SK-N-SH (cell line): Measurements from ENCODE around the gene NFYA. TPM values are rescaled to one million over a fixed set of nuclear protein-coding genes. Genes with fewer than 3 reads are reported as not detected.

ENCODE experiments used
- CTCF ChIA-PET: fragments of 300-600, 350-600 bp; formaldehyde crosslinking; extraction: SDS; loops from one replicate; lab custom pipeline; 2021; lab: Yijun Ruan, JAX
- POLR2A ChIA-PET: fragments of 350-600 bp; sonication (Branson Sonifier 250); formaldehyde crosslinking; extraction: SDS; loops from one replicate; lab custom pipeline; 2020; ENCODE audit warnings: antibody characterized with exemption, inconsistent platforms; lab: Yijun Ruan, JAX
- DNase-seq: peaks from one replicate; pipeline ENCODE4 v3.0.0; 2012
- H2AFZ ChIP-seq: fragments of 200-600 bp; sonication (generic); 2 replicates; pipeline ENCODE4 v1.8.1; 2016; ENCODE audit warnings: antibody characterized with exemption, mild to moderate bottlenecking, low read depth
- H3F3A ChIP-seq: fragments of 200-600 bp; sonication (generic); replicated peaks from 2 replicates; pipeline ENCODE3; 2016; ENCODE audit warnings: antibody characterized with exemption, mild to moderate bottlenecking; ENCODE audit not compliant: insufficient read depth
- H3K27ac ChIP-seq, 2 experiments: fragments of 200-500 bp in 1 of 2; fragments of 200-600 bp in 1 of 2; sonication (Bioruptor generic) in 1 of 2; sonication (generic), shearing (Covaris generic) in 1 of 2; 2 replicates each; pipeline versions ENCODE4 v1.5.1 to v1.6.1; 2014 to 2016; ENCODE audit warnings: low read depth in 2 of 2, inconsistent platforms in 1 of 2, low read length in 1 of 2, mild to moderate bottlenecking in 1 of 2, mixed read lengths in 1 of 2
- H3K27me3 ChIP-seq: fragments of 200-600 bp; sonication (generic), shearing (Covaris generic); 2 replicates; pipeline ENCODE4 v1.6.1; 2016; ENCODE audit warnings: mixed run types; ENCODE audit not compliant: insufficient read depth
- H3K36me3 ChIP-seq, 2 experiments: fragments of 200-500 bp in 1 of 2; fragments of 200-600 bp in 1 of 2; sonication (Bioruptor generic) in 1 of 2; sonication (generic) in 1 of 2; replicated peaks in 1 of 2; 2 replicates each; pipeline versions ENCODE3 to v1.5.1; 2014 to 2016; ENCODE audit warnings: low read length in 1 of 2, mild to moderate bottlenecking in 1 of 2; ENCODE audit not compliant: insufficient read depth in 2 of 2, control insufficient read depth in 1 of 2
- H3K4me1 ChIP-seq, 2 experiments: fragments of 200-500 bp in 1 of 2; fragments of 200-600 bp in 1 of 2; sonication (Bioruptor generic) in 1 of 2; sonication (generic), shearing (Covaris generic) in 1 of 2; 2 replicates each; pipeline versions ENCODE4 v1.5.1 to v1.6.1; 2014 to 2016; ENCODE audit warnings: low read depth in 1 of 2, low read length in 1 of 2, mixed run types in 1 of 2; ENCODE audit not compliant: insufficient read depth in 2 of 2, control insufficient read depth in 1 of 2
- H3K4me2 ChIP-seq: fragments of 200-600 bp; sonication (generic), shearing (Covaris generic); 2 replicates; pipeline ENCODE4 v1.6.1; 2017; ENCODE audit warnings: mixed run types
- H3K4me3 ChIP-seq, 2 experiments: fragments of 200-500 bp in 1 of 2; fragments of 200-600 bp in 1 of 2; sonication (Bioruptor generic) in 1 of 2; sonication (generic), shearing (Covaris generic) in 1 of 2; 2 replicates each; pipeline versions ENCODE4 v1.5.1 to v1.8.1; 2014 to 2016; ENCODE audit warnings: low read depth in 2 of 2, inconsistent platforms in 1 of 2, low read length in 1 of 2, mild to moderate bottlenecking in 1 of 2, mixed read lengths in 1 of 2, moderate library complexity in 1 of 2
- H3K79me2 ChIP-seq: fragments of 200-600 bp; sonication (generic); 2 replicates; pipeline ENCODE4 v1.8.1; 2017; ENCODE audit warnings: mild to moderate bottlenecking; ENCODE audit not compliant: insufficient read depth
- H3K9ac ChIP-seq: fragments of 200-600 bp; sonication (generic); 2 replicates; pipeline ENCODE4 v1.6.1; 2017; ENCODE audit warnings: mixed run types
- H3K9me2 ChIP-seq: fragments of 200-600 bp; sonication (generic); 2 replicates; pipeline ENCODE4 v1.6.1; 2017; ENCODE audit warnings: mixed run types
- H3K9me3 ChIP-seq: fragments of 200-600 bp; sonication (generic); 2 replicates; pipeline ENCODE4 v1.6.1; 2017; ENCODE audit warnings: mixed run types, mild to moderate bottlenecking, moderate library complexity
- H4K20me1 ChIP-seq: fragments of 200-600 bp; sonication (generic); 2 replicates; pipeline ENCODE4 v1.6.1; 2017; ENCODE audit warnings: mild to moderate bottlenecking, mixed run types; ENCODE audit not compliant: insufficient read depth
- CTCF ChIP-seq: fragments of 200-600 bp; sonication (generic); IDR thresholded peaks from 2 replicates; pipeline ENCODE4 v1.6.1; 2017; ENCODE audit warnings: antibody characterized with exemption, mild to moderate bottlenecking, moderate library complexity
- EP300 ChIP-seq, 2 experiments: IDR thresholded peaks; 2 replicates each; pipeline versions ENCODE4 v1.4.0 to v1.6.1; 2012; ENCODE audit warnings: borderline replicate concordance in 1 of 2, low read depth in 1 of 2, low read length in 1 of 2
- FOXJ3 ChIP-seq: sonication (generic); formaldehyde crosslinking; IDR thresholded peaks from 2 replicates; pipeline ENCODE4 v1.5.1; 2020; ENCODE audit warnings: mild to moderate bottlenecking, missing genetic modification reagents
- FOXM1 ChIP-seq: IDR thresholded peaks from 2 replicates; pipeline ENCODE4 v1.4.0; 2012; ENCODE audit warnings: low read depth, mild to moderate bottlenecking
- GABPA ChIP-seq: IDR thresholded peaks from 2 replicates; pipeline ENCODE4 v1.4.0; 2012; ENCODE audit warnings: low read depth, mild to moderate bottlenecking
- IRF3 ChIP-seq: fragments of 150-350 bp; IDR thresholded peaks from 2 replicates; pipeline ENCODE4 v1.6.1; 2016; ENCODE audit warnings: mild to moderate bottlenecking, low read depth, low read length
- JUND ChIP-seq: IDR thresholded peaks from 2 replicates; pipeline ENCODE4 v1.4.0; 2012
- MAX ChIP-seq: IDR thresholded peaks from 2 replicates; pipeline ENCODE4 v1.4.0; 2012; ENCODE audit warnings: low read depth
- NFIC ChIP-seq: IDR thresholded peaks from 2 replicates; pipeline ENCODE4 v1.4.0; 2012; ENCODE audit warnings: borderline replicate concordance
- POLR2AphosphoS5 ChIP-seq: IDR thresholded peaks from 2 replicates; pipeline ENCODE4 v1.6.1; 2012; ENCODE audit warnings: low read depth, low read length
- RAD21 ChIP-seq: IDR thresholded peaks from 2 replicates; pipeline ENCODE4 v1.6.1; 2012; ENCODE audit warnings: mild to moderate bottlenecking, low read length
- REST ChIP-seq: IDR thresholded peaks from 2 replicates; pipeline ENCODE4 v1.6.1; 2012; ENCODE audit warnings: mild to moderate bottlenecking, low read depth, low read length, moderate library complexity
- SIN3A ChIP-seq: IDR thresholded peaks from 2 replicates; pipeline ENCODE4 v1.6.1; 2012; ENCODE audit warnings: low read depth, mild to moderate bottlenecking, low read length, moderate library complexity, borderline replicate concordance
- SMC3 ChIP-seq: IDR thresholded peaks from 2 replicates; pipeline ENCODE4 v1.6.1; 2012; ENCODE audit warnings: low read depth, low read length, improper control_type of control experiment
- TCF12 ChIP-seq: IDR thresholded peaks from 2 replicates; pipeline ENCODE4 v1.4.0; 2012
- TEAD4 ChIP-seq: IDR thresholded peaks from 2 replicates; pipeline ENCODE4 v1.4.0; 2012; ENCODE audit warnings: mild to moderate bottlenecking, borderline replicate concordance; ENCODE audit not compliant: insufficient read depth
- YY1 ChIP-seq: IDR thresholded peaks from 2 replicates; pipeline ENCODE4 v1.4.0; 2012; ENCODE audit warnings: low read depth, mild to moderate bottlenecking
- WGBS: methylation state at CpG from one replicate; pipeline ENCODE4 v1.1.6; 2017; ENCODE audit warnings: low lambda C conversion rate; 5-methylcytosine and 5-hydroxymethylcytosine counted together
- polyA plus RNA-seq, 3 experiments: library from polyadenylated mRNA; depleted of rRNA; stranded (reverse); fragments of >200 nt; gene quantifications; 2 replicates each; pipeline ENCODE4 v1.2.3, GENCODE V29; 2012
- TF ChIP-seq, protein P1 (sequence below): IDR thresholded peaks from 2 replicates; pipeline ENCODE4; 2012

NFYA gene
- polyA plus RNA-seq, 1 of the 3 experiments (the other 2 are of a cell fraction): 6.8 TPM

GRCh38 chr6:41080621-41081020, 7.8 kb downstream of the NFYA start:
- Histone ChIP-seq H3F3A (no peaks in the 10 kb centered on the region), H3K4me1 (peaks cover 5 to 12% of the 10 kb centered on the region in 2 experiments; a peak in 3 of 4 replicates), H3K27ac (no peak overlapping the region), H3K79me2 (peaks cover 91% of the 10 kb centered on the region), H3K4me3 (no peak overlapping the region), H3K4me2 (no peak overlapping the region), H3K36me3 (peaks cover 56 to 74% of the 10 kb centered on the region in 2 experiments), H4K20me1 (peaks cover 46% of the 10 kb centered on the region), H3K9ac (no peak overlapping the region), H2AFZ (no peak overlapping the region), H3K9me3 (no peaks in the 10 kb centered on the region), H3K9me2 (no peaks in the 10 kb centered on the region), H3K27me3 (no peaks in the 10 kb centered on the region)
- TF ChIP-seq, protein P1, sequence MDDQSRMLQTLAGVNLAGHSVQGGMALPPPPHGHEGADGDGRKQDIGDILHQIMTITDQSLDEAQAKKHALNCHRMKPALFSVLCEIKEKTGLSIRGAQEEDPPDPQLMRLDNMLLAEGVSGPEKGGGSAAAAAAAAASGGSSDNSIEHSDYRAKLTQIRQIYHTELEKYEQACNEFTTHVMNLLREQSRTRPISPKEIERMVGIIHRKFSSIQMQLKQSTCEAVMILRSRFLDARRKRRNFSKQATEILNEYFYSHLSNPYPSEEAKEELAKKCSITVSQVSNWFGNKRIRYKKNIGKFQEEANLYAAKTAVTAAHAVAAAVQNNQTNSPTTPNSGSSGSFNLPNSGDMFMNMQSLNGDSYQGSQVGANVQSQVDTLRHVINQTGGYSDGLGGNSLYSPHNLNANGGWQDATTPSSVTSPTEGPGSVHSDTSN: no peak
- no peak for TF ChIP-seq RAD21
- TF ChIP-seq FOXM1: no peak
- TF ChIP-seq EP300 (IDR thresholded peaks at IDR 0.05; ENCODE audit: borderline replicate concordance in 1 of 2, low read depth in 1 of 2, low read length in 1 of 2): no peak
- TF ChIP-seq NFIC: no peak
- TF ChIP-seq MAX: no peak
- TF ChIP-seq IRF3: no peak
- no peak for TF ChIP-seq YY1
- TF ChIP-seq JUND: no peak
- no peak for TF ChIP-seq FOXJ3
- 96% methylated on average over 2 of the region's 2 CpGs for WGBS
- ChIA-PET POLR2A (no interaction called here), CTCF (interaction anchor here (0.6 kb wide), 1 partner anchor 9 kb away, joined by 3 read pairs; no protein-coding TSS in a partner anchor)
- no peak for DNase-seq

GRCh38 chr6:41083072-41083471, 10.3 kb downstream of the NFYA start:
- H3K4me1 ChIP-seq: peaks cover 0 to 5% of the 10 kb centered on the region in 2 experiments; a peak in 2 of 4 replicates
- H3K36me3 ChIP-seq: peaks cover 80 to 86% of the 10 kb centered on the region in 2 experiments
- H3K79me2 ChIP-seq: peaks cover 85% of the 10 kb centered on the region
- DNase-seq: no peak
- peaks cover 21% of the 10 kb centered on the region for H4K20me1 ChIP-seq
- H3K27me3 ChIP-seq: no peaks in the 10 kb centered on the region
- POLR2A ChIA-PET: no interaction called here
- no peak overlapping the region for H3K27ac ChIP-seq
- CTCF ChIA-PET: interaction anchor here (0.8 to 1.5 kb wide), 4 partner anchors 9 to 285 kb away, joined by 3 read pairs; no protein-coding TSS in a partner anchor
- H3K9me2 ChIP-seq: no peaks in the 10 kb centered on the region
- H3K9me3 ChIP-seq: no peaks in the 10 kb centered on the region
- H2AFZ ChIP-seq: no peak overlapping the region
- H3K4me3 ChIP-seq: no peak overlapping the region
- TF ChIP-seq POLR2AphosphoS5 (no peak), REST (no peak), SMC3 (no peak), GABPA (no peak), CTCF (no peak), SIN3A (no peak), FOXJ3 (no peak), FOXM1 (no peak), TCF12 (no peak), YY1 (no peak), TEAD4 (no peak)
- TF ChIP-seq, protein P1: no peak
- H3K4me2 ChIP-seq: no peak overlapping the region
- H3K9ac ChIP-seq: no peak overlapping the region
- H3F3A ChIP-seq: no peaks in the 10 kb centered on the region
